GM12875 (cell line): ENCODE measurements around the gene PHF12.
A peak's percentile ranks its signal among the peaks of the same experiment; 100 is the strongest.
"Not testable (repeated sequence)": the region's sequence is repeated elsewhere in the genome, so short reads cannot be mapped to it uniquely, and the experiment has no call there.

Source experiments
- H3K4me3 ChIP-seq: one replicate; pipeline ENCODE4 v1.5.1; 2011; ENCODE audit warnings: low read depth, low read length, control low read depth
- CTCF ChIP-seq: IDR thresholded peaks from 2 replicates; pipeline ENCODE4 v1.5.1; 2011; ENCODE audit warnings: low read depth, mild to moderate bottlenecking, control low read depth, inconsistent platforms, low read length, moderate library complexity, borderline replicate concordance; ENCODE audit not compliant: insufficient read depth

PHF12 gene

GRCh38 chr17:28881533-28882056 is 69.7 kb downstream of the PHF12 start:
- TF ChIP-seq CTCF = no peak
- no peak overlapping the region for H3K4me3 ChIP-seq

- H3K4me3 ChIP-seq = no peak overlapping the region
- TF ChIP-seq CTCF = no peak
Observed at GRCh38 chr17:28880572-28880945, 70.8 kb downstream of the PHF12 start.

GRCh38 chr17:28879886-28880571 is 71.3 kb downstream of the PHF12 start:
- no peak for TF ChIP-seq CTCF
- no peak overlapping the region for H3K4me3 ChIP-seq

- H3K4me3 ChIP-seq = no peak overlapping the region
- peak; percentile 66 for TF ChIP-seq CTCF
Observed at GRCh38 chr17:28878981-28879380, 72.3 kb downstream of the PHF12 start.

GRCh38 chr17:28878158-28878910 is 73.0 kb downstream of the PHF12 start:
- no peak overlapping the region for H3K4me3 ChIP-seq
- TF ChIP-seq CTCF = no peak

- H3K4me3 ChIP-seq = not testable (repeated sequence)
Observed at GRCh38 chr17:28877150-28877711, 74.1 kb downstream of the PHF12 start.

GRCh38 chr17:28875848-28876550 is 75.3 kb downstream of the PHF12 start:
- no peak for TF ChIP-seq CTCF
- H3K4me3 ChIP-seq = no peak overlapping the region
